Measurements from ENCODE around the gene PTPN6.

DNA sequence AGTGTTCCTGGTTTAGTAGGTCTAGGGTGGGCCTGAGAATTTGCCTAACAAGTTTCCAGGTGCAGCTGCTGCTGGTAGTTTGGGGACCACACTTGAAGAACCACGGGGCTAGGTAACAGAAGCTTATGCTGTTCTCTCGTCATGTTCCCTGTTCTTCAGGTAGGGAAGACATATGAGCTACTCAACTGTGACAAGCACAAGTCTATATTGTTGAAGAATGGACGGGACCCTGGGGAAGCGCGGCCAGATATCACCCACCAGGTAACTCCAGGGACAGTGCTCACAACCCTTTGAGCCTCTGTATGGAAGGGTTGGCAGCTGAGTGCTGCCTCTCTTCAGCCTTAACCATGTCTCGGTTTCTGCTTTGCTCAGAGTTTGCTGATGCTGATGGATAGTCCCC, 23.0 kb downstream of the PTPN6 start:
- no peak for TF ChIP-seq POLR2AphosphoS5 (IDR thresholded peaks at IDR 0.05; ENCODE audit: low read depth, low read length)
- TF ChIP-seq, protein P1, sequence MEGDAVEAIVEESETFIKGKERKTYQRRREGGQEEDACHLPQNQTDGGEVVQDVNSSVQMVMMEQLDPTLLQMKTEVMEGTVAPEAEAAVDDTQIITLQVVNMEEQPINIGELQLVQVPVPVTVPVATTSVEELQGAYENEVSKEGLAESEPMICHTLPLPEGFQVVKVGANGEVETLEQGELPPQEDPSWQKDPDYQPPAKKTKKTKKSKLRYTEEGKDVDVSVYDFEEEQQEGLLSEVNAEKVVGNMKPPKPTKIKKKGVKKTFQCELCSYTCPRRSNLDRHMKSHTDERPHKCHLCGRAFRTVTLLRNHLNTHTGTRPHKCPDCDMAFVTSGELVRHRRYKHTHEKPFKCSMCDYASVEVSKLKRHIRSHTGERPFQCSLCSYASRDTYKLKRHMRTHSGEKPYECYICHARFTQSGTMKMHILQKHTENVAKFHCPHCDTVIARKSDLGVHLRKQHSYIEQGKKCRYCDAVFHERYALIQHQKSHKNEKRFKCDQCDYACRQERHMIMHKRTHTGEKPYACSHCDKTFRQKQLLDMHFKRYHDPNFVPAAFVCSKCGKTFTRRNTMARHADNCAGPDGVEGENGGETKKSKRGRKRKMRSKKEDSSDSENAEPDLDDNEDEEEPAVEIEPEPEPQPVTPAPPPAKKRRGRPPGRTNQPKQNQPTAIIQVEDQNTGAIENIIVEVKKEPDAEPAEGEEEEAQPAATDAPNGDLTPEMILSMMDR (IDR thresholded peaks at IDR 0.05; ENCODE audit: control extremely low read depth in 1 of 3, insufficient read depth in 1 of 3, low read depth in 1 of 3, low read length in 3 of 3): no peak
- TF ChIP-seq, protein P2, sequence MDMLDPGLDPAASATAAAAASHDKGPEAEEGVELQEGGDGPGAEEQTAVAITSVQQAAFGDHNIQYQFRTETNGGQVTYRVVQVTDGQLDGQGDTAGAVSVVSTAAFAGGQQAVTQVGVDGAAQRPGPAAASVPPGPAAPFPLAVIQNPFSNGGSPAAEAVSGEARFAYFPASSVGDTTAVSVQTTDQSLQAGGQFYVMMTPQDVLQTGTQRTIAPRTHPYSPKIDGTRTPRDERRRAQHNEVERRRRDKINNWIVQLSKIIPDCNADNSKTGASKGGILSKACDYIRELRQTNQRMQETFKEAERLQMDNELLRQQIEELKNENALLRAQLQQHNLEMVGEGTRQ (IDR thresholded peaks at IDR 0.05; ENCODE audit: low read length): no peak
- no peak for TF ChIP-seq TAF1 (IDR thresholded peaks at IDR 0.05; ENCODE audit: low read depth, low read length)
- TF ChIP-seq CHD1 (IDR thresholded peaks at IDR 0.05; ENCODE audit: low read depth, low read length): no peak
- TF ChIP-seq, protein P3, sequence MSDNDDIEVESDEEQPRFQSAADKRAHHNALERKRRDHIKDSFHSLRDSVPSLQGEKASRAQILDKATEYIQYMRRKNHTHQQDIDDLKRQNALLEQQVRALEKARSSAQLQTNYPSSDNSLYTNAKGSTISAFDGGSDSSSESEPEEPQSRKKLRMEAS (IDR thresholded peaks at IDR 0.05): no peak
